H1 (cell line): ENCODE results near the gene TEX14. TPM values are rescaled to one million over a fixed set of nuclear protein-coding genes. Genes with fewer than 3 reads are reported as not detected.

ENCODE experiments used
- ASH2L ChIP-seq: fragments of 200-600, 300-600 bp; sonication (generic); IDR thresholded peaks from one replicate; pipeline ENCODE4 v1.7.1; 2017; ENCODE audit warnings: low read length
- BCL11A ChIP-seq, 2 experiments: IDR thresholded peaks; one replicate each; pipeline ENCODE4 v1.6.1; 2011; ENCODE audit warnings: low read depth in 2 of 2, low read length in 2 of 2, mild to moderate bottlenecking in 2 of 2
- CBX5 ChIP-seq: fragments of 300-800, 300-1000 bp; sonication (generic); IDR thresholded peaks from 2 replicates; pipeline ENCODE4 v1.7.1; 2016; ENCODE audit warnings: antibody characterized with exemption, low read length, low read depth
- CBX8 ChIP-seq: fragments of 300-800, 300-1000 bp; sonication (generic); IDR thresholded peaks from 2 replicates; pipeline ENCODE4 v1.7.1; 2016; ENCODE audit warnings: low read depth, low read length, borderline replicate concordance
- CEBPB ChIP-seq: IDR thresholded peaks from 2 replicates; pipeline ENCODE4 v1.6.1; 2012; ENCODE audit warnings: low read depth, low read length
- CHD1 ChIP-seq: IDR thresholded peaks from 2 replicates; pipeline ENCODE4 v1.6.1; 2012; ENCODE audit warnings: low read depth, low read length, improper control_type of control experiment
- EZH2 ChIP-seq: fragments of 200-600 bp; sonication (generic); IDR thresholded peaks from 2 replicates; pipeline ENCODE4 v1.7.1; 2012; ENCODE audit warnings: low read depth, mild to moderate bottlenecking, moderate library complexity, low read length, inconsistent platforms; ENCODE audit not compliant: severe bottlenecking
- FOSL1 ChIP-seq: IDR thresholded peaks from 2 replicates; pipeline ENCODE4 v1.6.1; 2011; ENCODE audit warnings: mild to moderate bottlenecking, low read depth, low read length, moderate library complexity; ENCODE audit not compliant: insufficient read depth
- GABPA ChIP-seq: IDR thresholded peaks from 2 replicates; pipeline ENCODE4 v1.6.1; 2011; ENCODE audit warnings: mild to moderate bottlenecking, low read length, moderate library complexity, borderline replicate concordance; ENCODE audit not compliant: insufficient read depth
- HDAC6 ChIP-seq: IDR thresholded peaks from one replicate; pipeline ENCODE4 v1.7.1; 2012; ENCODE audit warnings: low read depth, mild to moderate bottlenecking, inconsistent platforms, low read length, moderate library complexity
- JUND ChIP-seq: IDR thresholded peaks from 2 replicates; pipeline ENCODE4 v1.6.1; 2011; ENCODE audit warnings: mild to moderate bottlenecking, improper control_type of control experiment, low read length
- KDM4A ChIP-seq: IDR thresholded peaks from one replicate; pipeline ENCODE4 v1.7.1; 2012; ENCODE audit warnings: low read depth, mild to moderate bottlenecking, moderate library complexity, low read length, inconsistent platforms; ENCODE audit not compliant: severe bottlenecking
- NANOG ChIP-seq: IDR thresholded peaks from 2 replicates; pipeline ENCODE4 v1.6.1; 2011; ENCODE audit warnings: low read length, low read depth, mild to moderate bottlenecking, inconsistent platforms; ENCODE audit not compliant: insufficient read depth, poor library complexity, severe bottlenecking
- PHF8 ChIP-seq: fragments of 200-600 bp; sonication (generic); conservative IDR thresholded peaks from 2 replicates; pipeline ENCODE4 v1.7.1; 2012; ENCODE audit warnings: low read depth, mild to moderate bottlenecking, inconsistent platforms, low read length, moderate library complexity
- POU5F1 ChIP-seq: IDR thresholded peaks from 2 replicates; pipeline ENCODE4 v1.6.1; 2011; ENCODE audit warnings: low read depth, mild to moderate bottlenecking, low read length, moderate library complexity
- SAP30 ChIP-seq: fragments of 300-600 bp; sonication (generic); IDR thresholded peaks from 2 replicates; pipeline ENCODE4 v1.7.1; 2012; ENCODE audit warnings: low read length, moderate library complexity, mild to moderate bottlenecking, inconsistent platforms; ENCODE audit not compliant: insufficient read depth, insufficient replicate concordance
- SP2 ChIP-seq: IDR thresholded peaks from 2 replicates; pipeline ENCODE4 v1.6.1; 2012; ENCODE audit warnings: mild to moderate bottlenecking, low read length, inconsistent platforms
- SP4 ChIP-seq: IDR thresholded peaks from 2 replicates; pipeline ENCODE4 v1.6.1; 2012; ENCODE audit warnings: low read length, inconsistent platforms
- TAF7 ChIP-seq: optimal IDR thresholded peaks from 2 replicates; pipeline ENCODE3; 2011; ENCODE audit warnings: low read depth, mild to moderate bottlenecking, inconsistent platforms, low read length, moderate library complexity, borderline replicate concordance
- YY1 ChIP-seq: IDR thresholded peaks from 2 replicates; pipeline ENCODE4 v1.6.1; 2011; ENCODE audit warnings: low read depth, mild to moderate bottlenecking, low read length
- ZNF274 ChIP-seq: IDR thresholded peaks from 2 replicates; pipeline ENCODE4 v1.7.0; 2012; ENCODE audit warnings: low read length, borderline replicate concordance; ENCODE audit errors: extremely low read depth
- polyA plus RNA-seq, 7 experiments: library from polyadenylated mRNA; depleted of rRNA in 3 of 7; stranded (reverse) in 5 of 7; unstranded in 2 of 7; fragments of >200 nt in 5 of 7; fragments of 200-250 nt in 2 of 7; gene quantifications; 1 replicate in 5 of 7; 2 replicates in 1 of 7; 4 replicates in 1 of 7; pipeline versions ENCODE4 v1.2.1 to v1.2.3, GENCODE V29; 2011 to 2013; ENCODE audit warnings: missing spikeins in 2 of 7, mixed read lengths in 2 of 7
- total RNA-seq: library from RNA; stranded (reverse); fragmentation: NEBNext Ultra II Directional; extraction: Animal tissue kit (Norgen Biotek cat#: 25700); gene quantifications from 2 replicates; pipeline ENCODE4 v1.2.1, GENCODE V29; 2021
- TF ChIP-seq, protein P1 (sequence below), 3 experiments: IDR thresholded peaks; 1 replicate in 2 of 3; 2 replicates in 1 of 3; pipeline versions ENCODE4 v1.5.1 to v1.6.1; 2011; ENCODE audit warnings: low read length in 3 of 3, mild to moderate bottlenecking in 3 of 3, inconsistent platforms in 2 of 3, low read depth in 1 of 3, moderate library complexity in 1 of 3; ENCODE audit not compliant: insufficient read depth in 1 of 3; ENCODE audit errors: control extremely low read depth in 1 of 3

The TEX14 gene
- total and polyA plus RNA-seq, 2 of the 8 experiments (the other 6 are each of a cell fraction or from before 2014, with no cell fraction given): 0.83 to 2.5 TPM

DNA sequence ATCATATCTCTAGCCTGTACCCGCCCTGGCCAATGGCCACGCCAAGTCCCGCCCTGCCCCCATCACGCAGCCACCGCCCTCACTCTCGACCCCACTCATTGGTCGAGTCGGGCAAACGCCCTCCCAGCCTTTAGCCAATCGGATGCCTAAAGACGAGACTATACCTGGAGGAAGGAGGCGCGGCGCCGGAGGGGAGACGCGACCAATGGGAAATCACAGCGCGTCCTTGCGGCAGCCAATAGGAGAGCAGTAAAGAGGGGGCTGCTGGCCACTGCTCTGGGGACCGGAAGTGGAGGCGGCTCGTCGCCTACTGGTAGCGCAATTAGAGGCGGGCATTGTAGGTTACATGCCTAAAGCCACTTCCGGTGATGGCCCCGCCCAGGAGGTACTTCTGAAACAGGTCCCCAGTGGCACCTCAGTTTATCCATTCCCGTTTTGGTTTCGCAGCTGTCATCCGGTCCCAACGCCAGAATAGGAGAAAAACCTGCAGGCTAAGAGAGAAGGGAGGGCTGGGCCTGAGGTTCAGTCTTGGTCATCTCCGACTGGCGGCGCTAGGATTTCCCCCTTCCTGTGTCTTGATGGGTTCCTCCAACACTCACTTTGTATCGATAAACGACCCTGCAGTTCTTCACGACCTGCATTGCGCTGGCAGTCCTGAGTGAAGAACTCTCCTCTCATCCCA is 173.8 kb downstream of the TEX14 start (continued):
- TF ChIP-seq, protein P1, sequence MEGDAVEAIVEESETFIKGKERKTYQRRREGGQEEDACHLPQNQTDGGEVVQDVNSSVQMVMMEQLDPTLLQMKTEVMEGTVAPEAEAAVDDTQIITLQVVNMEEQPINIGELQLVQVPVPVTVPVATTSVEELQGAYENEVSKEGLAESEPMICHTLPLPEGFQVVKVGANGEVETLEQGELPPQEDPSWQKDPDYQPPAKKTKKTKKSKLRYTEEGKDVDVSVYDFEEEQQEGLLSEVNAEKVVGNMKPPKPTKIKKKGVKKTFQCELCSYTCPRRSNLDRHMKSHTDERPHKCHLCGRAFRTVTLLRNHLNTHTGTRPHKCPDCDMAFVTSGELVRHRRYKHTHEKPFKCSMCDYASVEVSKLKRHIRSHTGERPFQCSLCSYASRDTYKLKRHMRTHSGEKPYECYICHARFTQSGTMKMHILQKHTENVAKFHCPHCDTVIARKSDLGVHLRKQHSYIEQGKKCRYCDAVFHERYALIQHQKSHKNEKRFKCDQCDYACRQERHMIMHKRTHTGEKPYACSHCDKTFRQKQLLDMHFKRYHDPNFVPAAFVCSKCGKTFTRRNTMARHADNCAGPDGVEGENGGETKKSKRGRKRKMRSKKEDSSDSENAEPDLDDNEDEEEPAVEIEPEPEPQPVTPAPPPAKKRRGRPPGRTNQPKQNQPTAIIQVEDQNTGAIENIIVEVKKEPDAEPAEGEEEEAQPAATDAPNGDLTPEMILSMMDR (IDR thresholded peaks at IDR 0.05; ENCODE audit: control extremely low read depth in 1 of 3, insufficient read depth in 1 of 3, low read depth in 1 of 3, low read length in 3 of 3): no peak
- TF ChIP-seq NANOG (no peak), CEBPB (no peak), SP2 (peak; percentile 76), CBX8 (no peak), SP4 (no peak; the same call in 1 of the 2 replicates), EZH2 (no peak), JUND (peak; percentile 8; the same call in 1 of the 2 replicates), HDAC6 (no peak), TAF7 (no peak), YY1 (peak; percentile 33; the same call in 1 of the 2 replicates), ZNF274 (no peak), FOSL1 (no peak), ASH2L (peak; percentile 83), POU5F1 (no peak), KDM4A (no peak), CBX5 (no peak), BCL11A (IDR thresholded peaks at IDR 0.05; ENCODE audit: low read depth in 2 of 2, low read length in 2 of 2) (no peak), CHD1 (no peak), PHF8 (0 out of 2 replicates have a peak, but pooled peaks have one; percentile 40), SAP30 (peak; percentile 93), GABPA (peak; percentile 94)
